ENCODE measurements around the gene FH. TPM values are rescaled to one million over a fixed set of nuclear protein-coding genes. Genes with fewer than 3 reads are reported as not detected.

The FH gene
- total RNA-seq, 1 donor from 2014 or later = 33.7 TPM

GRCh38 chr1:241456743-241457142 is 62.8 kb downstream of the FH start:
- TF ChIP-seq CTCF (IDR thresholded peaks at IDR 0.05; ENCODE audit: insufficient read depth, low read length, severe bottlenecking) = no peak
- FAIRE-seq (no peak), DNase-seq (ENCODE audit: low read depth) (no peak)
- H3K36me3 ChIP-seq (ENCODE audit: control insufficient read depth, insufficient read depth, low read length) = no peaks in the 10 kb centered on the region
- no peaks in the 10 kb centered on the region for H3K27me3 ChIP-seq (ENCODE audit: control insufficient read depth, insufficient read depth, low read length)
- H3K4me3 ChIP-seq (ENCODE audit: low read depth, low read length) = no peak overlapping the region

- no peak for TF ChIP-seq CTCF (IDR thresholded peaks at IDR 0.05; ENCODE audit: insufficient read depth, low read length, severe bottlenecking)
- no peak for DNase-seq (ENCODE audit: low read depth)
- Histone ChIP-seq H3K4me3 (ENCODE audit: low read depth, low read length) (no peak overlapping the region), H3K27me3 (ENCODE audit: control insufficient read depth, insufficient read depth, low read length) (no peaks in the 10 kb centered on the region), H3K36me3 (ENCODE audit: control insufficient read depth, insufficient read depth, low read length) (no peaks in the 10 kb centered on the region)
- no peak for FAIRE-seq
These were observed 65.8 kb downstream of the FH start for GRCh38 chr1:241453732-241454131.

- TF ChIP-seq CTCF (IDR thresholded peaks at IDR 0.05; ENCODE audit: insufficient read depth, low read length, severe bottlenecking) = no peak
- FAIRE-seq (peak; percentile 72), DNase-seq (ENCODE audit: low read depth) (no peak)
- Histone ChIP-seq H3K27me3 (ENCODE audit: control insufficient read depth, insufficient read depth, low read length) (no peaks in the 10 kb centered on the region), H3K36me3 (ENCODE audit: control insufficient read depth, insufficient read depth, low read length) (no peaks in the 10 kb centered on the region), H3K4me3 (ENCODE audit: low read depth, low read length) (no peak overlapping the region)
These were observed 67.6 kb downstream of the FH start for GRCh38 chr1:241451956-241452355.

Other genes starting within 250 kb of the FH start
- gene RGS7, start 162.6 kb downstream of the FH start, total RNA-seq = not detected in 2 replicates
- gene KMO, start 12.6 kb upstream of the FH start, total RNA-seq = not detected in 2 replicates
- gene CHML, start 120.6 kb upstream of the FH start, total RNA-seq = 11.1 and 12.9 TPM in 2 replicates
- gene OPN3, start 120.6 kb upstream of the FH start, total RNA-seq = 14.7 and 23.8 TPM in 2 replicates
- gene WDR64, start 132.5 kb upstream of the FH start, total RNA-seq = under 0.01 TPM in 1 of 2 replicates, not detected in the other

Measured in bronchial epithelial cell (primary cell).